Measurements from ENCODE around the gene SFN.

GRCh38 chr1:26864610-26865480 is 1.9 kb downstream of the SFN start:
- TF ChIP-seq CTCF (IDR thresholded peaks at IDR 0.05; ENCODE audit: low read depth, low read length, poor library complexity, severe bottlenecking) (peak; percentile 25), EZH2phosphoT487 (IDR thresholded peaks at IDR 0.05; ENCODE audit: borderline replicate concordance, low read length) (no peak)

Data from DOHH2 (cell line).